Stimulated activated naive B cell treated with anti-CD40 and anti-IgM and Interleukin-4, amounts not matched to agents 10 μg/mL and 1 μg/mL and 100 μg/mL, for 72 hours (primary cell): ENCODE data around the gene CACNA2D3.

Experiments used
- ATAC-seq, 2 donors: fragments of 150-1000 bp; cut with Tn5 transposase; replicated peaks; 2 replicates each; pipeline ENCODE4 v1.10.0; 2021; ENCODE audit warnings: moderate library complexity in 1 of 2
- DNase-seq: peaks from one replicate; pipeline ENCODE4 v3.0.0; 2021
- H3K27ac Mint-ChIP-seq: one replicate; pipeline ENCODE4 v1.8.0; 2022; ENCODE audit warnings: mild to moderate bottlenecking, mixed read lengths
- H3K27me3 Mint-ChIP-seq, 2 donors: one replicate each; pipeline ENCODE4 v1.8.0; 2022; ENCODE audit warnings: mixed read lengths in 2 of 2
- H3K36me3 Mint-ChIP-seq, 2 donors: one replicate each; pipeline ENCODE4 v1.8.0; 2022; ENCODE audit warnings: mixed read lengths in 2 of 2, mild to moderate bottlenecking in 1 of 2
- H3K4me1 Mint-ChIP-seq, 2 donors: one replicate each; pipeline ENCODE4 v1.8.0; 2022; ENCODE audit warnings: mixed read lengths in 2 of 2, mild to moderate bottlenecking in 1 of 2
- H3K4me3 Mint-ChIP-seq, 2 donors: one replicate each; pipeline ENCODE4 v1.8.0; 2022; ENCODE audit warnings: mild to moderate bottlenecking in 2 of 2, mixed read lengths in 2 of 2, moderate library complexity in 1 of 2
- H3K9me3 Mint-ChIP-seq, 2 donors: one replicate each; pipeline ENCODE4 v1.8.0; 2022; ENCODE audit warnings: mixed read lengths in 2 of 2, mild to moderate bottlenecking in 1 of 2

The CACNA2D3 gene

DNA sequence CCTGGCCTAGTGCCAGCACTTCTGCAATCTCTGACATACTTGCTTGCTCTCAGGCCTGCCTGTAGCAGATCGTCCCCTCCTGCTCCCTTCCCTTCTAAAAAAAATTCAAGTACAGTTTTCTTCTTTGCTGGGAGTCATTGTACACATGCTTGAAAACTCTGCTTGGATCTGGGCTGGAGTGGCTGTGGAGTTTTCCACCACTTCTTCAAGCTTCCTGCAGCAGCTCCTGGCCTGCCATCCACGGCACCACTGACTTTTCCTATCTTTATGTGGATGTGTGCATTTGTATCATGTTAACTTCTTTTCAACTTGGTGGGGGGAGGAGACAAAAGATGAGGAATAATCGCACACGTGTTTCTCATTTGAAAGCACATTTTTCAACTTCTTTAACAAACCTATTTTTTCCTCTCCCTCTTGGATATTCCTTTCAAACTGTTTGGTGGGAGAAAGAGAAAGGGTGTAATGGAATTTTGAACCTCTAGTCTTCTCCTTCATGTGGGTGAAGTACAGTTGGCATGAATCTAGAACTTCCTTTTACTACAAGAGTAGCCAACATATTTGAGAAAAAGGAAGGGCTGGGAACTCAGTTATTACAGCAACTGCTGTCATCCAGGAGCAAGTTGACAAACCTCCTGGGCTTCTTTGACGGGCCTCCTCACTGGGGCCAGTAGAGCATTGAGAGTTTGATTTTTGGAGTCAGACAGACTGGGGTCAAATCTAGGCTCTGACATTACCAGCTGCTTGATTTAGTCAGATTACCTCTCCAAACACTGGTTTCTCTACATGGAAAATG is 866.7 kb downstream of the CACNA2D3 start:
- Mint-ChIP-seq H3K36me3 (no peaks in the 10 kb centered on the region), H3K4me3 (no peak overlapping the region), H3K9me3 (peaks cover 4 to 7% of the 10 kb centered on the region in 2 donors), H3K27me3 (no peaks in the 10 kb centered on the region), H3K4me1 (no peaks in the 10 kb centered on the region), H3K27ac (no peak overlapping the region)
- ATAC-seq: no peak
- DNase-seq: no peak

DNA sequence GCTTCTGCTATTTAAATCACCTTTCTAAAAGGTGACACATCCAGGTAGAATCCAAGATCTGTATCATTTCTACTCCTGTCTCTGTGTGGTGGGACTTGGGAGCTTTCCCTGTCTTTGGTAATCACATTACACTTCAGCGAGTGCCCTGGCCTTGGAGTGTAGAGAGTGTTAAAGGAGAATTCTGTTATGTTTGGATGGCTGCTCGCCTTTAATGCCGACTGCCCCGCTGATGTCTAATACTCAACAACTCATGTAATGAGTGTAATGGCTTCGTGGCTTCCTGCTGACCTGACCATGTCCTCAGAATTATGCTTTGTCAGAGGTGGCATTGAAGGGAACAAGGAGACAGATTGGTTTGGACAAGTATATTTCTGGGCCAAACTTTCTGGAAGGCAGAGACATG is 871.8 kb downstream of the CACNA2D3 start:
- peaks cover 0 to 1% of the 10 kb centered on the region in 2 donors for H3K9me3 Mint-ChIP-seq
- no peak for ATAC-seq

DNA sequence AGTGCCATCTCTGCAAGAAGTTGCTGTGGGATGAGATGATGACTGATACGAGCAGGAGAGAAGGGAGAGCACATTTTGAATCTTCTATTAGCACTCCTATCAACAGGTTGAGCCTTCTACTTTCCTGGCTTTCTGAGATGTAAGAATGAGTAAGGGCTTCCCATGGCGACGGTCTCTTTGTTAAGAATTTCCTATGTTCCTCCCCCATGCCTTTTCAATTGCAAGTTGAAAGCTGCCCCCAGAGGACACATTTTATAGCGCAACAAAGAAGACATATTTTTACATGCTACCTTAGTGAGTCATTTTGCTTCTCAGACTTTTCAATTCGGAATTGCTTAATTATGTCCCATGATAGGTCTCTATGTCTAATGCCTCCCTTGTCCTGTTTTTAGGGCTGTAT is 876.8 kb downstream of the CACNA2D3 start:
- Mint-ChIP-seq H3K36me3 (no peaks in the 10 kb centered on the region), H3K27me3 (no peaks in the 10 kb centered on the region), H3K27ac (no peak overlapping the region), H3K4me3 (no peak overlapping the region), H3K4me1 (no peaks in the 10 kb centered on the region), H3K9me3 (peaks cover 0 to 3% of the 10 kb centered on the region in 2 donors)
- no peak for DNase-seq
- no peak for ATAC-seq

More for the DNA sequence above, 871.8 kb downstream of the CACNA2D3 start:
- no peak for DNase-seq
- no peaks in the 10 kb centered on the region for H3K27me3 Mint-ChIP-seq
- no peak overlapping the region for H3K27ac Mint-ChIP-seq
- no peaks in the 10 kb centered on the region for H3K4me1 Mint-ChIP-seq
- no peak overlapping the region for H3K4me3 Mint-ChIP-seq
- no peaks in the 10 kb centered on the region for H3K36me3 Mint-ChIP-seq

DNA sequence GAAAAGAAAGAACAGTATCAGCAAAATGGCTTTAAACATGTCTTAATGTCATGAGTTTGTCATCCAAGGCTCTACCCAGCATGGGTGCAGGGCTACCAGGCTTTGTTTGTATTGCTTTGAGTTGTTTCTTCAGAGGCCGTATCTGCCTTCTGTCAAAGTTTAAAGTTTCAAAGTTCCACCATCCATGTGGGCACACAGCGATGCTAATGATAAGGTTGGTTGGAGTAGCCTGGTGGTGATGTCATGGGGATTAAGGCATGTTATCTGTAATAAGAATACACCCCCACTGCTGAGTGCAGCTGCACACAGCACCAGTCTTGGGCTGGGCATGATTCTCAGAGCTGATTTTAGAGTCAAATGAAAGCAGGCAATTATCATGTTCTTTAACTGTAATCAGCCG is 877.5 kb downstream of the CACNA2D3 start:
- H3K27ac Mint-ChIP-seq: no peak overlapping the region
- ATAC-seq: no peak
- no peak overlapping the region for H3K4me3 Mint-ChIP-seq
- peaks cover 0 to 3% of the 10 kb centered on the region in 2 donors for H3K9me3 Mint-ChIP-seq
- no peaks in the 10 kb centered on the region for H3K36me3 Mint-ChIP-seq
- DNase-seq: no peak
- H3K27me3 Mint-ChIP-seq: no peaks in the 10 kb centered on the region
- H3K4me1 Mint-ChIP-seq: no peaks in the 10 kb centered on the region

- H3K9me3 Mint-ChIP-seq: peaks cover 0 to 3% of the 10 kb centered on the region in 2 donors
- H3K4me1 Mint-ChIP-seq: no peaks in the 10 kb centered on the region
- no peak overlapping the region for H3K4me3 Mint-ChIP-seq
- no peaks in the 10 kb centered on the region for H3K27me3 Mint-ChIP-seq
- ATAC-seq (no peak), DNase-seq (no peak)
- H3K27ac Mint-ChIP-seq: no peak overlapping the region
- no peaks in the 10 kb centered on the region for H3K36me3 Mint-ChIP-seq
Observed at GRCh38 chr3:55000546-55000945, 878.2 kb downstream of the CACNA2D3 start.

DNA sequence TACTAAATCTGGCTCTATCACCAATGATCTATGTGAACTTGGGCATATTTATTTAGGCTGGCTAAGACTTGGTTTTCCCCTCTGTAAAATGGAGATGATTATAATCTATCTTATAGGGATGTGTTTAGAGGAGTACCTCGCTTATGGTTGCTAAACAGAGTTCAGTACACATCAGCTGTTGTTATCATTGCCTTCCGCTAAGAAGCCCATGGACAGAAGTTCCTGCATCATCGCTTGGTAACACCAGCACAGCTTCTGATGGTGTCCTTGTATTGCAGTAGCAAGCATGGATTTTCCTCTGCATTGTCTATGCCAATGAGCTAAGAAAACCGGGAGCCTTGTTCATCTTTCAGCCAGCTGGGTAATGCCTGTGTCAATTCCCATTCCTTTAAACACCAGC is 878.6 kb downstream of the CACNA2D3 start:
- ATAC-seq (no peak), DNase-seq (no peak)
- no peaks in the 10 kb centered on the region for H3K4me1 Mint-ChIP-seq
- H3K27me3 Mint-ChIP-seq: peaks cover 0 to 2% of the 10 kb centered on the region in 2 donors
- no peaks in the 10 kb centered on the region for H3K36me3 Mint-ChIP-seq
- no peak overlapping the region for H3K4me3 Mint-ChIP-seq
- H3K9me3 Mint-ChIP-seq: peaks cover 0 to 3% of the 10 kb centered on the region in 2 donors
- no peak overlapping the region for H3K27ac Mint-ChIP-seq

- H3K27me3 Mint-ChIP-seq: peaks cover 0 to 8% of the 10 kb centered on the region in 2 donors
- no peak overlapping the region for H3K4me3 Mint-ChIP-seq
- ATAC-seq (no peak), DNase-seq (no peak)
- H3K27ac Mint-ChIP-seq: no peak overlapping the region
- peaks cover 0 to 3% of the 10 kb centered on the region in 2 donors for H3K9me3 Mint-ChIP-seq
- H3K4me1 Mint-ChIP-seq: no peaks in the 10 kb centered on the region
- H3K36me3 Mint-ChIP-seq: no peaks in the 10 kb centered on the region
Observed at GRCh38 chr3:55002416-55002930, 880.1 kb downstream of the CACNA2D3 start.

DNA sequence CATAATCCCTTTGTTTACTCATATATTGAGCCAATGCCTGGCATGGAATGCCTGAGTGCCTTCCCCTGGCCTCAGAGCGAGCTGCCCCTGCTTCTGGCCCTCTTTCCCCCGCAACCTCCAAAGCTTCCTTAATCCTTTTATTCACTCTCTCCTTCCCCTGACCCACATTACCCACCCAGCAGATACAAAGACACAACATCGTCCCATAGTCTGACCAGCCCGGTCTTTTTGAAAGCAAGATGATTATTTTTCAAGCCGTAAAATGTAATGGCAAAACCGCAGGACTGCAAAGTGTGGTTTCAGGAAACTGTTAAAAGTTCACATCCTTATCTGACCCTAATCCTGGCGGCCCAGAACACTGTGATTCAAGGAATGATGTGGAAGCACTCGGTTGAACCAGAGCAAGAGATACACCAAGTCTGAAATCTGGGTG is 883.9 kb downstream of the CACNA2D3 start:
- no peak for ATAC-seq
- H3K27me3 Mint-ChIP-seq: peaks cover 0 to 8% of the 10 kb centered on the region in 2 donors
- no peak for DNase-seq
- no peaks in the 10 kb centered on the region for H3K4me1 Mint-ChIP-seq
- no peak overlapping the region for H3K4me3 Mint-ChIP-seq
- H3K36me3 Mint-ChIP-seq: no peaks in the 10 kb centered on the region
- H3K9me3 Mint-ChIP-seq: peaks cover 0 to 3% of the 10 kb centered on the region in 2 donors
- no peak overlapping the region for H3K27ac Mint-ChIP-seq

- H3K9me3 Mint-ChIP-seq: peaks cover 0 to 3% of the 10 kb centered on the region in 2 donors
- DNase-seq (no peak), ATAC-seq (no peak)
- no peaks in the 10 kb centered on the region for H3K4me1 Mint-ChIP-seq
- no peak overlapping the region for H3K4me3 Mint-ChIP-seq
- no peak overlapping the region for H3K27ac Mint-ChIP-seq
- no peaks in the 10 kb centered on the region for H3K36me3 Mint-ChIP-seq
- peaks cover 0 to 8% of the 10 kb centered on the region in 2 donors for H3K27me3 Mint-ChIP-seq
Observed at GRCh38 chr3:55007971-55008370, 885.6 kb downstream of the CACNA2D3 start.

- no peak overlapping the region for H3K27ac Mint-ChIP-seq
- peaks cover 0 to 8% of the 10 kb centered on the region in 2 donors for H3K27me3 Mint-ChIP-seq
- no peaks in the 10 kb centered on the region for H3K36me3 Mint-ChIP-seq
- H3K4me3 Mint-ChIP-seq: no peak overlapping the region
- DNase-seq (no peak), ATAC-seq (no peak)
- H3K9me3 Mint-ChIP-seq: no peaks in the 10 kb centered on the region
- H3K4me1 Mint-ChIP-seq: no peaks in the 10 kb centered on the region
Observed at GRCh38 chr3:55009372-55009771, 887.0 kb downstream of the CACNA2D3 start.

GRCh38 chr3:55012091-55012490 is 889.7 kb downstream of the CACNA2D3 start:
- ATAC-seq (peak in 1 of 2 donors; percentile 22), DNase-seq (no peak)
- Mint-ChIP-seq H3K27ac (no peak overlapping the region), H3K4me3 (no peak overlapping the region), H3K9me3 (no peaks in the 10 kb centered on the region), H3K36me3 (no peaks in the 10 kb centered on the region), H3K27me3 (no peaks in the 10 kb centered on the region), H3K4me1 (no peaks in the 10 kb centered on the region)

- ATAC-seq (no peak), DNase-seq (no peak)
- no peak overlapping the region for H3K4me3 Mint-ChIP-seq
- no peaks in the 10 kb centered on the region for H3K27me3 Mint-ChIP-seq
- H3K27ac Mint-ChIP-seq: no peak overlapping the region
- H3K4me1 Mint-ChIP-seq: no peaks in the 10 kb centered on the region
- H3K9me3 Mint-ChIP-seq: no peaks in the 10 kb centered on the region
- H3K36me3 Mint-ChIP-seq: no peaks in the 10 kb centered on the region
Observed at GRCh38 chr3:55013145-55013925, 891.0 kb downstream of the CACNA2D3 start.

DNA sequence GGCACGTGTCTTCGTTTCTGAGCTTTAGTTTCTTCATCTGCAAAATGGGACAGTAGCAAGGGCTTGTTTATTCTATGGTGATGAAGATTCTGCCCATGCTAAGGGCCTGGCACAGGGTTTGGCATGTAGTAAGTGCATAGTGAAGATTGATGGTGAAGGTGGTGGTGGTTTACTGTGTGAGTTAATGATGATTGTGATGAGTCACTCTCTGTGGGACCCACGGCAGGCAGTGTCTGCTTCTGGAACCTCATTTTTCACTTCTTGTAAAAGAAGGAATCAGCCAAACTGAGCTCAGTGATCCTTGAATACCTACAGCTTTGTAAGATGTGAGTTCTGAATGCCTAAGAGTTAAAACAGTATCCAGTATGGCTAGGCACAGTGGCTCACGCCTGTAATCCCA is 891.7 kb downstream of the CACNA2D3 start:
- DNase-seq (no peak), ATAC-seq (no peak)
- H3K4me3 Mint-ChIP-seq: no peak overlapping the region
- H3K9me3 Mint-ChIP-seq: no peaks in the 10 kb centered on the region
- H3K4me1 Mint-ChIP-seq: no peaks in the 10 kb centered on the region
- no peaks in the 10 kb centered on the region for H3K36me3 Mint-ChIP-seq
- no peaks in the 10 kb centered on the region for H3K27me3 Mint-ChIP-seq
- no peak overlapping the region for H3K27ac Mint-ChIP-seq

DNA sequence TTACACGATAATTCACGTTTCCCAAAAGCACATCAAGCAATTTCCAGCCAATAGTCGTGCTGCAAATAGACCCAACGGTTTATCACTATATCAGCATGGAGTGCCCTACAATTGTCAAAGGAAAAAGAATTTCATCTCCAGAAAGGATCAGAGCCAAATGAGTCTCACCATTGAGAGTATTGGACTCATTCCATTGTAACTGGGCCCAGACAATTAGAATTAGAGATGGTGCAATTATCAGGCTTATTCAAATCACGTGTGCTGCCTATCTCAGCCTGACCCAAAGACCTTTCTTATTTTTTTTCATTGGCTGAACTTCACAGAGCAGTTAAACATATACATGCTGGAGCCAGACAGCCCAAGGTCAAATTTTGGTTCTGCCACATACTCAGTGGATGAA is 892.6 kb downstream of the CACNA2D3 start:
- Mint-ChIP-seq H3K9me3 (no peaks in the 10 kb centered on the region), H3K27me3 (no peaks in the 10 kb centered on the region), H3K4me3 (no peak overlapping the region), H3K36me3 (no peaks in the 10 kb centered on the region), H3K27ac (no peak overlapping the region), H3K4me1 (no peaks in the 10 kb centered on the region)
- no peak for DNase-seq
- no peak for ATAC-seq

- no peak for DNase-seq
- H3K27me3 Mint-ChIP-seq: no peaks in the 10 kb centered on the region
- H3K27ac Mint-ChIP-seq: no peak overlapping the region
- no peak for ATAC-seq
- no peaks in the 10 kb centered on the region for H3K9me3 Mint-ChIP-seq
- H3K4me3 Mint-ChIP-seq: no peak overlapping the region
- H3K4me1 Mint-ChIP-seq: no peaks in the 10 kb centered on the region
- no peaks in the 10 kb centered on the region for H3K36me3 Mint-ChIP-seq
Observed at GRCh38 chr3:55017876-55018275, 895.5 kb downstream of the CACNA2D3 start.
